ENCODE data around the gene ADAMTS15.

DNA sequence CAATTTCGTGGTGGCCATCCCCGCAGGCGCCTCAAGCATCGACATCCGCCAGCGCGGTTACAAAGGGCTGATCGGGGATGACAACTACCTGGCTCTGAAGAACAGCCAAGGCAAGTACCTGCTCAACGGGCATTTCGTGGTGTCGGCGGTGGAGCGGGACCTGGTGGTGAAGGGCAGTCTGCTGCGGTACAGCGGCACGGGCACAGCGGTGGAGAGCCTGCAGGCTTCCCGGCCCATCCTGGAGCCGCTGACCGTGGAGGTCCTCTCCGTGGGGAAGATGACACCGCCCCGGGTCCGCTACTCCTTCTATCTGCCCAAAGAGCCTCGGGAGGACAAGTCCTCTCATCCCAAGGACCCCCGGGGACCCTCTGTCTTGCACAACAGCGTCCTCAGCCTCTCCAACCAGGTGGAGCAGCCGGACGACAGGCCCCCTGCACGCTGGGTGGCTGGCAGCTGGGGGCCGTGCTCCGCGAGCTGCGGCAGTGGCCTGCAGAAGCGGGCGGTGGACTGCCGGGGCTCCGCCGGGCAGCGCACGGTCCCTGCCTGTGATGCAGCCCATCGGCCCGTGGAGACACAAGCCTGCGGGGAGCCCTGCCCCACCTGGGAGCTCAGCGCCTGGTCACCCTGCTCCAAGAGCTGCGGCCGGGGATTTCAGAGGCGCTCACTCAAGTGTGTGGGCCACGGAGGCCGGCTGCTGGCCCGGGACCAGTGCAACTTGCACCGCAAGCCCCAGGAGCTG lies 24.8 kb downstream of the ADAMTS15 start:
- TF ChIP-seq CTCF (IDR thresholded peaks at IDR 0.05) (no peak), POLR2AphosphoS5 (IDR thresholded peaks at IDR 0.05) (no peak), POLR2A (IDR thresholded peaks at IDR 0.05) (no peak)
